Effector memory CD4-positive, alpha-beta T cell (primary cell): ENCODE results near the gene PKNOX2.

Source experiments
- DNase-seq, 3 donors: peaks; one replicate each; pipeline ENCODE4 v3.0.0-alpha.2; 2020
- H3K27ac ChIP-seq: 2 replicates; pipeline ENCODE4 v1.7.0; 2013; ENCODE audit warnings: mild to moderate bottlenecking, low read length, moderate library complexity; ENCODE audit not compliant: insufficient read depth, poor library complexity, severe bottlenecking
- H3K27me3 ChIP-seq: replicated peaks from 2 replicates; pipeline ENCODE4 v1.7.0; 2013; ENCODE audit warnings: mild to moderate bottlenecking, low read length; ENCODE audit not compliant: insufficient read depth, control insufficient read depth, poor library complexity, severe bottlenecking
- H3K36me3 ChIP-seq: 2 replicates; pipeline ENCODE4 v1.7.0; 2013; ENCODE audit warnings: mild to moderate bottlenecking, low read length, moderate library complexity; ENCODE audit not compliant: control insufficient read depth, insufficient read depth
- H3K4me1 ChIP-seq: 2 replicates; pipeline ENCODE4 v1.7.0; 2013; ENCODE audit warnings: low read length, mild to moderate bottlenecking; ENCODE audit not compliant: control insufficient read depth, insufficient read depth, poor library complexity, severe bottlenecking
- H3K4me3 ChIP-seq: 2 replicates; pipeline ENCODE4 v1.7.0; 2013; ENCODE audit warnings: low read length, low read depth, mild to moderate bottlenecking; ENCODE audit not compliant: insufficient read depth, poor library complexity, severe bottlenecking
- H3K9me3 ChIP-seq: 2 replicates; pipeline ENCODE4 v1.7.0; 2013; ENCODE audit warnings: mild to moderate bottlenecking, low read length, moderate library complexity; ENCODE audit not compliant: control insufficient read depth

The PKNOX2 gene

GRCh38 chr11:125199915-125200314 is 35.4 kb downstream of the PKNOX2 start:
- Histone ChIP-seq H3K27me3 (no peaks in the 10 kb centered on the region), H3K9me3 (no peaks in the 10 kb centered on the region), H3K4me1 (no peaks in the 10 kb centered on the region), H3K27ac (no peak overlapping the region), H3K4me3 (no peak overlapping the region), H3K36me3 (no peaks in the 10 kb centered on the region)
- no peak for DNase-seq

GRCh38 chr11:125200441-125200840 is 35.9 kb downstream of the PKNOX2 start:
- no peak for DNase-seq
- Histone ChIP-seq H3K27ac (no peak overlapping the region), H3K27me3 (no peaks in the 10 kb centered on the region), H3K4me1 (no peaks in the 10 kb centered on the region), H3K9me3 (no peaks in the 10 kb centered on the region), H3K36me3 (no peaks in the 10 kb centered on the region), H3K4me3 (no peak overlapping the region)

- no peaks in the 10 kb centered on the region for H3K36me3 ChIP-seq
- DNase-seq: no peak
- no peak overlapping the region for H3K4me3 ChIP-seq
- no peaks in the 10 kb centered on the region for H3K9me3 ChIP-seq
- no peaks in the 10 kb centered on the region for H3K27me3 ChIP-seq
- no peaks in the 10 kb centered on the region for H3K4me1 ChIP-seq
- H3K27ac ChIP-seq: no peak overlapping the region
Observed at GRCh38 chr11:125201525-125202141, 37.1 kb downstream of the PKNOX2 start.

- no peak for DNase-seq
- H3K27ac ChIP-seq: no peak overlapping the region
- H3K9me3 ChIP-seq: no peaks in the 10 kb centered on the region
- no peaks in the 10 kb centered on the region for H3K27me3 ChIP-seq
- H3K4me1 ChIP-seq: no peaks in the 10 kb centered on the region
- no peaks in the 10 kb centered on the region for H3K36me3 ChIP-seq
- no peak overlapping the region for H3K4me3 ChIP-seq
Observed at GRCh38 chr11:125202362-125202880, 37.9 kb downstream of the PKNOX2 start.

- Histone ChIP-seq H3K27me3 (no peaks in the 10 kb centered on the region), H3K9me3 (no peaks in the 10 kb centered on the region), H3K36me3 (no peaks in the 10 kb centered on the region), H3K4me1 (no peaks in the 10 kb centered on the region), H3K27ac (no peak overlapping the region), H3K4me3 (no peak overlapping the region)
- DNase-seq: no peak
Observed at GRCh38 chr11:125202977-125203376, 38.4 kb downstream of the PKNOX2 start.

GRCh38 chr11:125207866-125208425 is 43.4 kb downstream of the PKNOX2 start:
- Histone ChIP-seq H3K4me1 (no peaks in the 10 kb centered on the region), H3K4me3 (no peak overlapping the region), H3K27ac (no peak overlapping the region), H3K36me3 (no peaks in the 10 kb centered on the region), H3K9me3 (no peaks in the 10 kb centered on the region), H3K27me3 (no peaks in the 10 kb centered on the region)
- DNase-seq: no peak

- Histone ChIP-seq H3K27ac (no peak overlapping the region), H3K4me3 (no peak overlapping the region), H3K36me3 (no peaks in the 10 kb centered on the region), H3K9me3 (no peaks in the 10 kb centered on the region), H3K4me1 (no peaks in the 10 kb centered on the region), H3K27me3 (no peaks in the 10 kb centered on the region)
- no peak for DNase-seq
Observed at GRCh38 chr11:125210066-125210465, 45.5 kb downstream of the PKNOX2 start.

GRCh38 chr11:125211191-125211947 is 46.8 kb downstream of the PKNOX2 start:
- no peaks in the 10 kb centered on the region for H3K9me3 ChIP-seq
- H3K36me3 ChIP-seq: no peaks in the 10 kb centered on the region
- no peak overlapping the region for H3K27ac ChIP-seq
- no peaks in the 10 kb centered on the region for H3K27me3 ChIP-seq
- H3K4me3 ChIP-seq: no peak overlapping the region
- H3K4me1 ChIP-seq: no peaks in the 10 kb centered on the region
- no peak for DNase-seq

GRCh38 chr11:125211948-125212340 is 47.4 kb downstream of the PKNOX2 start:
- Histone ChIP-seq H3K4me1 (no peaks in the 10 kb centered on the region), H3K36me3 (no peaks in the 10 kb centered on the region), H3K27me3 (no peaks in the 10 kb centered on the region), H3K27ac (no peak overlapping the region), H3K9me3 (no peaks in the 10 kb centered on the region), H3K4me3 (no peak overlapping the region)
- no peak for DNase-seq
